Stomach (tissue), 4 donors: ENCODE measurements around the gene STRN4.

Source experiments
- CTCF ChIP-seq, 7 experiments: fragments of 450-650 bp in 4 of 7; fragments of 200-600 bp in 3 of 7; sonication (generic) in 3 of 7; IDR thresholded peaks; one replicate each; pipeline ENCODE4 v1.5.1; 2016 to 2019; ENCODE audit warnings: antibody characterized with exemption in 7 of 7, control low read depth in 2 of 7, mild to moderate bottlenecking in 1 of 7
- EP300 ChIP-seq: sonication (generic); formaldehyde crosslinking; IDR thresholded peaks from one replicate; pipeline ENCODE4 v1.6.1; 2017; ENCODE audit warnings: antibody characterized with exemption
- POLR2A ChIP-seq, 4 donors: fragments of 450-650 bp; IDR thresholded peaks; one replicate each; pipeline ENCODE4 v1.6.1; 2016; ENCODE audit warnings: antibody characterized with exemption in 4 of 4, control low read depth in 2 of 4, mild to moderate bottlenecking in 1 of 4, moderate library complexity in 1 of 4
- POLR2AphosphoS5 ChIP-seq, 3 donors: sonication (generic); formaldehyde crosslinking; IDR thresholded peaks; one replicate each; pipeline ENCODE4 v1.6.1; 2016; ENCODE audit warnings: antibody characterized with exemption in 3 of 3

DNA sequence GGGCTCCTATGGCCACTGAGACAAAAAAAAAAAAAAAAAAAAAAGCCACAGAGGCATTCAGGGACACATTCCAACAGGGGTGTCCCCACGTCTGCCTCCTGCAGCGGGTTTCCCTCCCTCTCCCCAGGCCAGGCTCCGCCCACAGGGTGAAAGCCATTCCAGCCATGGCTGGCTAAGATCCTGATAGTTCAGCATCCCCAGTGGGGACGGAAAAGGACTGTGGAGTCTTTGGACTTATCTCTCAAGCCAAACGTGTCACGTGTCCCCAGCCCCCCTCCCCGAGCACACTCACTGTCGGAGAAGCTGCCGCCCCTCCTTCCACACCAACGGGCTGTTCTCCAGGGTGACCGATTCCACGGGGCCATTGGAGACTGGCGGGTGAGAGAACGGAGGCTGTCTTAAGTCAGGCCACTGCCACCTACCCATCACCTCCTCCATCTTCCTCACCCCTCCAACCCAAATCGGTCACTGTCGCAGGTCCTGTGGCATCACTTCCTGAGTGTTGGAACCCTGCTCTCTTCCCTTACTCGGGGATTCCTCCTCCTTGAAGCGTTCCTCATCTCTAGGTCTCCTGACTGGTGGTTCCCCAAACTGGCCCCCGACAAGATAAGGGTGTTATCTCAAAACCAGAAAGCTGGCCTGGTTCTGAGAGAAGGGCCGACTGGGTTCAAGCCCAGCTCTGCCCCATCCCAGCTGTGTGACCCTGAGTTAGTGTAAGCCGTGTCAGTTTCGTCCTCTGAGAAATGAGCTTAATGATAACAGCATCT is 9.5 kb downstream of the STRN4 start:
- TF ChIP-seq CTCF (IDR thresholded peaks at IDR 0.05), result no peak
- TF ChIP-seq POLR2A (IDR thresholded peaks at IDR 0.05), result no peak
- no peak for TF ChIP-seq POLR2AphosphoS5 (IDR thresholded peaks at IDR 0.05)
- no peak for TF ChIP-seq EP300
